SIG-M5 treated with dmso at 0.1 percent for 504 hours (cell line): ENCODE results near the gene TNS3.

ENCODE experiments used
- DNase-seq: peaks from one replicate; lab custom pipeline; 2025; ENCODE audit not compliant: unreplicated experiment; lab: John Stamatoyannopoulos, UW

The TNS3 gene

DNA sequence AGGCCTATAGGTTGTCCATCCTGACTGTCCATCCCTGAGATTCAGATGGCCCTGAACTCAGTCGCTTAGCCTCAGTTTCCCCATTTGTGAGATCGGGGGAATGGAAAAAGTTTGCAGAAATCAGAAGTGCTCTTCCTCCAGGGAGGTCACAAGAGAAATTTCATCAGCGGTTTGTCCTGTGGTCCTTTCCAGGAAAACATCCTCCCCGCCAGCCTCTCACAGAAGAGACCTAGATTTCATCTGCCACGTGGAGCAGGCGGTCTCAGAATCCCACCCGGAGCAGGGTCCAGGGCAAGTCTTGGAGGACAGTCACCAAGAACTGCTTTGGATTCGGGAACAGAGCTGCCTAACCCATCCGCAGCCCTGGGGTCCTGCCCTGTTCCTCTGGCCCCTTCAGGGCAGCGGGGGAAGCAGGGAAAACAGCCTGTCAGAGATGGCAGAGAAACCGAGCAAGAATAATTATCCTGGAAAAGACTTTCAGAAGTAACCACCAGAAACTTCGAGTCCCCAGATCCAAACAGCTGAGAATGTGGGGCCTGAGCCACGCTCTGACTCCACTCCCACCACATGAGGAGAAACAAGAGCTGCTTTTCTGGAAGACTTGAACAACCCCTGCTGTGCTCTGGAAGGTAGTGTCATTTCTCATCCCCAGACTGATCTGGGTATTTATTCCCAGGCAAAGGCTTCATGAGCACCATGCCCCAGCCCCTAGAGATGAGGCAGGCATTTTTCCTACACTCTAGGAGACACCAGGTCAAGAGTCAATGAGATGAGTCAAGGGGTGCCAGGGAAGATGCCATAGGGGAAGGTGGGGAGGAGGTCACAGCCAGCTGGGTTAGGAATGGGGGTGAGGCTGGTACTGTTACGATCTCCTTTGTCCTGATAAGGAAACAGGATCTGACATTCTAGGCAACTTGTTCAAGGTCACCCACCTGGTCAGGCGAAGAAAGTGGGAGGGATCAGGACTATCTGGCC is 1.1 kb upstream of the TNS3 start:
- DNase-seq, result no peak

DNA sequence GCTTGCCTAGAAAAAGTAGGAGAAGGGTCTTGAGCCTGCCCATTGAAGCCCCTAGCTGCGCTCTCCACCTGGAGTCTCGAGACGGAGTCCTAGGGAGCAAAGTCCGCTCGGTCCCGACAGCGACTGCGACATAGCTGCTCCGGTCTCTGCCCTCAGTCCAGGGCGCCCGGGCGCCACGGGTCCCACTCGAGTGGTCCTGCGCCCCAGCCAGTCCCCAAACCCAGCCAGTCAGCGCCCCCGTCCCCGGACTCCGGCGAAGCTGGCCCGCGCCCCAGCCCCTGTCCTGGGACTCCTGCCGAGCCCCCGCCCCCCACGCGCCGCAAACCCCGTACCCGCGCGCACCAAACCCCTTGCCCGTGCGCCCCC is 490 bp downstream of the TNS3 start:
- no peak for DNase-seq

DNA sequence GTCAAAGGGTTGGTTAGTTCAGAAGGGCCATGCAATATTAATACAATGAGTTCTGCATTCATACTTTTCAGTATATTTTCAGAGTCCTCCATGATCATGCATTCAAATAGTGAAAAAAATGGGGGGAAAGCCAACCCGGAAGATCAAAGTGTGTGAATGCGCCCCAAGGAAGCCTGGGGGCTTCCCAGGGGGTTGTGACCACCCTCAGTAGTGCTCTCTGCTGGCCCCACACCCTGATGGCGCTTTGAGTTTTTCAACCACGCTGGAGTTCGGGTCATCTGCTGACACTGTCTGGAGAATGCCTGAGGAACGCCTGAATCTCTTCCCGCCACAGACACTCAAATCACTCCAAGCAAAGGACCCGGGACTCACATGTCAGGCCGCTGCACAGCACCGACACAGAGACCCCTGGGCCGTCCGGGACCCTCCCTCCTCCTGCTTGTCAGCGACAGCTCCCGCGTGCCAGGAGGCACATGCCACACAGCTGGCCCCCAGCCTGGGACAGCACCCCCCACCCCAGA is 1.0 kb downstream of the TNS3 start:
- DNase-seq, result peak; percentile 26

DNA sequence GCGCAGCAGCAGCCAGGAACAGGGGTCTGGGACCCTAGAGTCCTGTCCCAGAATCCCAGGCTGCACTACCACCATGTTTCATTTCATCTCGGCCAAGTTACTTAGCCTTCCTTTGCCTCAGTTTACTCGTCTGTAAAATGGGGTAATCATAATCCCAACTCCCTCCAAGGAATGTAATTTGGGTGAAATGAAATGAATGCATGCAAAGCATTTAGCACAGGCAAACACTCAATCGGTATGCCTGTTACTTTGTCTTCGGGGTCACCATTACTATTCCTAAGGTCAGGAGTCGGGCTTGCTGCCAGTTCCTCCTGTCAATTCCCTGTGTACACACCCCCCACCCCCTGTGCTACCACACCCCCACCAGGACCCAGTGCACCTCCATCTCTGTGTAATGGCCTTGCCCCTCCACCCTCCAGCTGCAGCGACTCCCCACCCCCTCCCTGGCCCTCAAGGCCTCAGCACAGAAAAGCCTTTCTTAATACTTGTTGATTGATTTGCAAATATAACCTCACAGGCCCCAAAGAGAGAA is 1.7 kb downstream of the TNS3 start:
- peak; percentile 48 for DNase-seq

DNA sequence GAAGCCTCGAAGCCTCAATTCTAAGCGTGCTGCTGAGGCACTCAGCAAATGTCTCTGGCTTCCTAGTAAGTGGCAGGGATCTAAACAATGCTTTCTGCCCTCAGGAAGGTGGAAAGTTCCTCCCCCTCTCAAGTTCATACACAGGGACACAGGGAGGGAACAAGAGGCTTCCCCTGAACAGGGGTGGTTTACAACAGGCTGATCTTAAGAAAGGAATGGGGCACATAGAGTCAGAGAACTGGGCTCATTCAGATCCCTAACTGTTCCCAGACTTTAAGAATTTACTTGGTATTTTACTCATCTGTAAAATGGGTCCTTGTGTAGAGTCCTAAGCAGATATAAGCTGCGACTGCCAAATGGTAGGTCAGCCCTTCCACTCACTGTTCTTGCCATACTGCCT is 2.5 kb downstream of the TNS3 start:
- DNase-seq, result no peak

DNA sequence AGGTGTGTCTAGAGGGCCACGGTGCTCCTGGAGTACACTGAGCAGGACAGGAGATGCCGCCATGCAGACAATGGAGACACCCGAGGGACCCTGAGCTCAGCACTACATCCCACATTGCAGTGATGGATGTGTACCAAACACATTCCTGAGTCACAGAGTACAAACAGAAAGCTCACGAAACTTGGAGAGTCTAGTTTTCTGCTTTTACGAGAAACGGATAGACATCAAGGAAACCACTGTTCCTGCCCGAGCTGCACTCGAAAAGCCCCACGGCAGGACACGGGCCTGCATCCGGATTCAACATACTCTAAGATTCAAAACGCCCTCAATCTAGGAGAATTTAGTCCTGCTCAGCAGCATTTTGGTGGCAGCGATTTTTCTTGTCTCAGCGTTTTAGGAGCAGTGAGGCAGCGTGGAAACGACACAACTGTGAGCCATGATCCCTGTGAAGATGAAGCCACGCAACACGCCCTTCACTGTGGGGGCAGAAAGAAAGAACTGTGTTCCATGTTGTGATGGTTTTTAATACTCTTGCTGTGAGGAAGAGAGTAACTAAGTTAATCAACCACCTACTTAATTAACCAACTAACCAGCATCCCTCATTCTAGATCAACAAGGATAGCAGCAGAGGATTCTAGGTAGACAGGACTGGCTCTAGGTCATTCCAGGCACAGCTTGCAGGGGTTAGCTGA is 3.2 kb downstream of the TNS3 start:
- DNase-seq, result no peak

DNA sequence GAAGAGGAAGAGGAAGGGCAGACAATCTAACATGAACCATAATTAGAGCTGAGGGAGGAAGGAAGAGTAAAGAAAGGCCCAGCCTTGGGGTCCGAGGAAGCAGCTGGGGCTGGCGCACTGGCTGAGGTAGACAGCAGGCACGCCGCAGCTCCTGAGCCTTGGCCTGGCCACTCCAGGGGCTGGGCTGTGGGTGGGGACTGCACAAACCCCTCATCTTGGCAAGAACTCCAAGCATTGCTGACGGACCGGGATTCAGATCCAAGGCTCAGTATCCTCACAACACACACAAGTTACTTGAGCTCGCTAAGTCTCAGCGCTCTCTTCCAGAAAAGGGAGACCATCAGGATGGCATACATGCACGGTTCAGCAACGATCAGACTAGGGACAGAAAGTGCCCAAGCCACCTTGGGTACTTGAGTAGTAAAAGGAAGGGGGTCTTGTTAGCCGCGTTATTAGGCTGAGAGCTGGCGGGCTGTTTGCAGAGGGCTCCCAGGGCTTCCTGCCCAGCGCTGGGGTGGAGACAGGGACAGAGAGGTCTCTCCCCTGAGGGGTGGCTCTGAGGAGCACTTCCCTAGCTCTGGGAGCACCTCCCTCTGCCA is 4.5 kb downstream of the TNS3 start:
- no peak for DNase-seq

DNA sequence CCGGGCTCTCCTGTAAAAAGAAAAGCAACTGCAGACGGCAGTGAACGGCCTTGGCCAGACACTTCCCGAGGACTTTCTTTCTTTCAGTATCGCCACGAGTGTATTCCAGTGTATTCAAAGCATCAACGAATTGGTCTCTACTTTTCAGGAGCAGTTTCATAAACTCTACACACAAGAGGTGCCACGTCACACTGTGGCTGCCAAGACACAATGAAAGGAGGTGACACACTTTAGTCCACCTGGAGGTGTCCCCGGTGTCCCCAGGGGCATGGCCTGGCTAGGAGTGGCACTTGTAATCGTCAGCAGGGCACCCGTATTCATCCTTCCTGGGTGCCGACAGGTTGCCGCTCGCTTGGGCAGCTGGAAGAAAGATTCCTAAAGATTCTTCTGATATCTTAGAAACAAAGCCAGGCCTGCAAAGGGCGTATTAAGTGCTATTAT is 5.0 kb downstream of the TNS3 start:
- DNase-seq, result no peak

DNA sequence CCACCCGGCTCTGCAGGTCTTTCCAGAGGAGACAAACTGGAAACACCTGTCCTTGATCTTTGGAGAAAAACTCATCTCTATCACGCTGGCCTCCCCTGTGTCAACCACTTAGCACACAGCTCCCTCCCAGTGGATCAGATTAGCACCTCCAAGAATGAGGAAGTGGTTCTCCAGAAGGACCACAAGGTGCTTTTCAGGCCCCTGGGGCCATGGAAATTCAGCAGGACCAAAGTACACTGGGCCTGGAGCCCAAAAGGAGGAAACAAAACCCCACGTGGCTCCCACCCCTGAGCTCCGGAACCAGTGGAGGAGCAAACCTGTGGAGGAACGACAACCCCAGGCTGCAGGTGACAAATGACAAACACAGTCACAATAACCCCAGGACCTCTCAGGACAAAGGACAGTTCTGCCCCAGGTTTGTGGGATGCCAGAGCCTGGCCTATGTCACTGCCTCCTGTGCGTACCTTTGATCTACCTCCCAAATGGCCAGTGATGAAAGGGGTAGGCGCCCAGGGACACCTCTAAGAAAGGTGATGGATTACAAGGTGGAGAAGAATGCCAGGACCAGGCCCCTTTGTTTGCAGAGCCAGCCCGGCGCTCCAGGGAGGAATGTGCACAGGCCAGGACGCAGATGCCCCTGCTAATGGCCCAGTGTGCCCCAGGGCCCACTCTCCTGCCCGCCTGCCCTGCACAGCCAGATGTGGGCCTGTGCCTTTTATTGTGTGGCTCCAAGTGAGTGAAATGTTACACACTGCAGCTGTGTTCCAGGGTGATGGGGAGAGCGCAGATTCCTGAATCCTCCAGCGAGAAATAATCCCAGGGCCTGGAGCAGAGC is 5.7 kb downstream of the TNS3 start:
- DNase-seq, result peak; percentile 87

DNA sequence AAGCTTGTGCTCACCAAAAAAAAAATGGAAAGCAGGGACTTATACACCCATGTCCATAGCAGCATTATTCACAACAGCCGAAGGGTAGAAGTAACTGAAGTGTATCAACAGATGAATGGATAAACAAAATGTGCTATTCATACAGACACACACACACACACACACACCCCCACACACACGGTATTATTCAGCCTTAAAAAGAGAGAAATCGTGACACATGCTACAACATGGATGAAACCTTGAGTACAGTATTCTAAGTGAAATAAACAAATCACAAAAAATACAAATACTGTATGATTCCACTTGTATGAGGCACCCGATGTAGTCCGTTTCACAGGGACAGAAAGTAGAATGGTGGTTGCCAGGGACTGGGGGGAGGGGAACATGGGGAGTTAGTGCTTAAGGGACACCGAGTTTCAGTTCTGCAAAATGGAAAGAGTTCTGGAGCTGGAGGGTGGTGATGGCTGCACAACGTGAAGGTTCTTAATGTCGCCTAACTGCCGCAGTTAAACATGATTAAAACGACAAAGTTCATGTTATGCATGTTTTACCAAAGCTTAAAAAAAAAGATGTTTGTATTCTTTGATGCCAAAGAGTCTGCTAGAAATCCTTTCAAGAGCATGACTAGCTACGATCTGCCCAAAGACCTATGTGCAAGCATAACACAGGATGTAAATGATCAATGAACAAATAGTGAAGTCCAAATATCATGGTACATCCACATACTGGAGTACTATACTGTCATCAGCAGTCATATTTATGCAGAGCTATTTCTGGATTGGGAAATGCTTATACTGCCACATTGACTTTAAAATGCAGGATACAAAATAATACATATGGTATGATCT is 7.2 kb downstream of the TNS3 start:
- peak; percentile 93 for DNase-seq

DNA sequence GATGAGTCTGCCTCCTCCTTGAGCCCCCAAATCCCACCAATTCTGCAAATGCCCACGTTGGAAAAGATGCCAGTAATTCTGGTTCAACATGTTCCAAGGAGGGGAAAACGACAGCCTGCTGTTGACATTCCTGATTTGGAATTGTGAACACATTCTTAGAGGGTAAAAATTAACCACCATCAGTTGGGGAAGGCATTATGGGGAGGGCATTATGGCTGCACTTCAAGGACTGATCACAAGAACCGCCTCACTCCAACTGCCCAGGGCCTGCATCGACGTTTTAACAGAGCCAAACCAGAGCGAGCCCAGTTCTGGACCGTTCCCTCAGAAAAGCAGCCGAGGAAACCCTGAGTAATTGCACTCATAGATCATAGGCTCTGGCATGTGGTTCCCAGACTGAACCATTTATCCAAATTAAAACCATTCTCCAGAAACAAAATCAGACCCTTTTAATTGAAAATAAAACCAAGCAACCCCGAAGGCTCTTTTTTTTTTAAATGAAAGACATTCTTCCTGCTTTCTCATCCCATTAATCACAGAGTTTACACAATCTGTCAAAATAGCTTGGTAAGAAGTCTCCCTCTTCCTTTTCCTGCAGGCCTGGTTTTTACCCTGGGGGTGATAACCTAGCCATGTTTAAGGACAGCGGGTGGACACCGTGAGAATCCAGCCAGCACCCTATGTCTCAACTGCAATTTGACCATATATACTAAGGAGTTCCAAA is 8.0 kb downstream of the TNS3 start:
- DNase-seq, result no peak

DNA sequence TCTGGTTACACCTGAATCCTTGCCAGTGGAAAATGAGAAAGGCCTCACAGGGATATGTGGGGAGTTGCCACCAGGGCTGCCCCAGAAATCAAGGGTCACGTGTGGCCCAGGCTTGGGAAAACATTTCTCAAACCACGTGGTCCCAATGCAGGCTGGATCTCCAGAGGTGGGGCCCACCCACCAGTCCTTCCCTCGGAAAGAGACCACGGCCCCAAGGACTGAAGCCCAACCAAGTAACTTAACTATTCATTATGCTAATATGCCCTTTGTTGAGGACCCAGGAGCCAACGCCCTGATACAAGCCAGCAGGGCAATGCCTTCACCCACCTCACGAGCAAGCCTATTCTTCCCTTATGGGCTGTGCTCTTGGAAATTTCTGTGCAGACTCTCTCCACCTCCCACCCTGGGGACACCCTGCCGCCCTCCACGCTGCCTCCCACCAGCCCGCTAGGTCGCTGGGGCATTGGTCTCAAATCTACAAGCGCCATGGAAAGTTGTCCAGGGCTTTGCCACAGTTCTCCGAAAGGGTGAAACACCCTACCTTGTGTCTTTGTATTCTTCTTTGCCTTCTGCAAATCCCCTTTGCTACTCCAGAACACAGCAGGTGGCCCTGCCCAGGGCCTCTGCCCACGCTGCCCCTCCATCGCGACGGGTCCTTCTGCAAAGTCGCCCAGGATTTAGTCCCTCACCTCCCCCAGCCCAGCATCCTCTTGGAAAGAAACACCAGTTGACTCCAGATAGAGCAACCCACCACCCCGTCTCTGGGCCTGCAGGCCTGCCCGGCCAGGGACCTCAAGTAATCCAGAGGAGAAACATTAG is 8.8 kb downstream of the TNS3 start:
- no peak for DNase-seq

DNA sequence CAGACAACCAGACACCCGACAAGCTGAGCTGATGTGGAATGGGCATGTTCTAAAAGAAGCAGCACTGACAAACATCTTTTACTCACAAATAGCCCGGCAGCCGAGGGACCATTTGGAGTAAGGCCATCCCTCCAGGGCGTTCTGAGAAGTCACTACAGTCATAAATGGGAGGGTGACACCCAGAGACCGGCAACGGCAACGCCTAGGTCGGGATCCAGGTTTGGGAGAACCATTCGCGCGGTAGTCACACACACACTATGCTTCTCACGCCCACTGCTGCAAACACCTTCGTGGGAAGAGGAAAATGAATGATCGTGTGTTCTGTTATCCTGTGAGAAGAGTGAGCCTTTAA is 9.8 kb downstream of the TNS3 start:
- no peak for DNase-seq

DNA sequence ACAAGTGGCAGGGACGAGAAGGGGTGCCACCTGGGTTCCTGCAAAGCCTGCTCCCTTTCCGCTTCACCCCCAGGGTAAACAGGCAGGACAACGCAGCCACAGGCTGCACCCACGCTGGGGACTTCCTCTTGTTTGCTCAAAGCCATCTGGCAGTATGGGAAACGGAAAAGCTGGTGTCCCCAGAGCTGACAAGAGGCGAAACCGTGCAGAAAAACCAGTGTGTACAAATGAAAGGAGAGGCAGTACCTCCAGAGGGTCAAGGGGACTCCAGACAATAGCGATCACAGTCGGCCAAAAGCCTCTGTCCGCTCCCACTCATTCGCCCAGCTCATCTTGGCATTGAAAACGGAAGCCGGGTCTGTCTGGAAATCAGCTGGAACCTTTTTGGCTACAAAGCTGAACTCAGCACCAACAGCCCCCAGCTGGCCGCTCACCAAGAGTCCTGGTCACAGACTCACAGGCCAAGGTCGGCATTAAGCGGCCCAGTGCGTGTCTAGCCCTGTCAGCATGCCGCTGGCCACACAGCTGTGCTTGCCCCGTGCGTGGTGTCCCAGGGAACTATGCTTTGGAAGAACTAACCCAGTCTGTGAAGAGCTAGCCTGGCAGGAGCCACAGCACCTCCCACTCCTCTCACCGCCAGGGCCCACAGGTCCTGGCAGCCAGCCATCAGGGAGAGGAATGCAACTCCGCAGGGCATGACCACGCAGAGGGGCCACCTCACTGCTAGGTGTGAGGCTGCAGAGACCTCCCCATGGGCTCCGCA is 10.4 kb downstream of the TNS3 start:
- peak; percentile 69 for DNase-seq

DNA sequence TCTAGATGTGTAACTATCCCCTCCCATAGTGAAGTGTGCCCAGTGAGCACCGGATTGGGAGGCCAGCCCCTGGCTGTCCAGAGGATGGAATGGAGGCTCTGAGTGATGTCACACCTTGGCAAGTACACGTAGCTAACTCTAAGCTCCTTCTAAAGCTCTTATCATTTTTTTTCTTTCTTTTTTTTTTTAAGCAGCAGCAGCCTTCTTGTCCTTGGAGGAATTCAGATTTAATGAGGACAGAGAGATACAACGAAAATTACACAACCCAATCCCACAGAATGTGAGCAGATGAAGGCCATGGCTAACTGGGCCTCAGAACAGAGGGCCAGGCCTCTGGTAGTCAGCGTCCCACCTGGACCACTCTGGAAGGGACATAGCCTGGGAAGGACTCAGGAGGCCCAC is 11.3 kb downstream of the TNS3 start:
- no peak for DNase-seq

DNA sequence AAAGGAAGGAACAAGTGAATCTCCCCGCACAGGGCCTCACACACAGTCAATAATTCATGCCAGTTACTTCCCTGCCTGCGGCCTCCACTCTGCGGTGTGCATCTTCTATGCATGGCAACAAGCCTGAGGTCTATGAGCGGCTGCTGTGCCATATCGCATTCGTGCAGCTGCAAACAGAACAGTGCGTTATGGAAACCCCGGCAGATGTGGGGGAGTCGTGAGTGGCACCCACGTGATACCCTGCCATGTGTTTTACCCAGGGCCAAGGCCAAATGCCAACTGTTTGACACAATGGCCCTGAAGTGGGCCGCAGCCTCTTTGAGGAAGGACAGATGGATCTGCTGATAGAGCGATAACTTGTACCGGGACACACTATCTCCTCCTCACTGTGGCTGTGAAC is 13.4 kb downstream of the TNS3 start:
- DNase-seq, result no peak

DNA sequence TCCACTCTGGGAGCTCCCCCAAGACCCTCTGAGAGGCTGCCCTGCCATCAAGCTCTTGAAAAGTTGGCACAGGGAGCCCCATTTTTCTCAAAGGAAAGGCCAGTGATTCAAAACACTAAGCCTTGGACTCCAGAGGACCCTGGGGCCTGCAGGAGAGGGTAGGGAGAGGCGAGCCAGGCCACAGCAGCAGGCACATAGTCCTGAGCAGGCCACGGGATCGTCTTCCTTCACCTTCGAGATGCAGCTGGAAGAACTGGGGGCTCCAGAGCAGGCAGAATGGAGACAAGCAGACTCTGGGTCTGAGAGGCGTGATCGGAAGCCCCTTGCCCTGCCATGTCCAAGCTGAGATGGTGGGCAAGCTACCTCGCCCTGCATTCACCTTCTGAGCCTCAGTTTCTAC is 13.9 kb downstream of the TNS3 start:
- DNase-seq, result no peak
